ENCODE results near the gene RNF39. TPM values are rescaled to one million over a fixed set of nuclear protein-coding genes. Genes with fewer than 3 reads are reported as not detected.

Gene RNF39
- total RNA-seq, 1 experiment from 2014 or later: 0.23 TPM

DNA sequence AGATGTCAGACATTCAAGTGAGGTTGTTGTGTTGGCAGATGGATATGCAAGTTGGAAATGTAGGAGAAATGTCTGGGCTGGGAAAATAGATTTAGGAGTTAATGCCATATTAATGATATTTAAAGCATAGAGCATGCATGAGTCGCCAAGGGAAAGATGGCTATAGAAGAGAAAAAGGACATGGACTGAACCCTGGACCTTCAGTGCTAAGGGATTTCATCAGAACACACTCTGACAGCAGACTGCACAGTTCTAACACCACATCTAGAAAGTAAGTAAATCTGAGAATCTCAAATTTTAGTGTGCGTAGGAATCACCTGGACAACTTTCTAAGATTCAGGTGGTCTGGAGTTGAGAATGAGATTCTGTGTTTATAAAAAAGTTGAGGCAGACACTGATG is 31.8 kb downstream of the RNF39 start:
- H3K4me1 Mint-ChIP-seq (ENCODE audit: low read depth, unreplicated experiment): no peaks in the 10 kb centered on the region
- Histone ChIP-seq H3K4me1 (no peaks in the 10 kb centered on the region), H3K9me3 (no peaks in the 10 kb centered on the region), H3K4me3 (ENCODE audit: low read depth, low read length) (no peak overlapping the region), H3K36me3 (ENCODE audit: control insufficient read depth, insufficient read depth, low read length) (no peaks in the 10 kb centered on the region), H3K27me3 (replicated peaks; ENCODE audit: control insufficient read depth, insufficient read depth, low read length) (no peaks in the 10 kb centered on the region)
- intact Hi-C loops (cut with micrococcal nuclease; ENCODE audit: unreplicated experiment): no loop called here
- no peak for TF ChIP-seq CTCF (IDR thresholded peaks at IDR 0.05; ENCODE audit: insufficient read depth in 1 of 2, low read depth in 1 of 2, low read length in 1 of 2, severe bottlenecking in 1 of 2, unreplicated experiment in 1 of 2)
- no peaks in the 10 kb centered on the region for H3K27me3 Mint-ChIP-seq (ENCODE audit: insufficient read depth, unreplicated experiment)
- DNase-seq: no peak
- H3K36me3 Mint-ChIP-seq (ENCODE audit: insufficient read depth, unreplicated experiment): no peaks in the 10 kb centered on the region
- ChIA-PET POLR2A (no interaction called here), CTCF (no interaction called here)
- BruUV-seq (replicated peaks): no TSS peak
- no peaks in the 10 kb centered on the region for H3K9me3 Mint-ChIP-seq (ENCODE audit: unreplicated experiment)
- no peak overlapping the region for H3K27ac Mint-ChIP-seq (ENCODE audit: unreplicated experiment)
- H3K4me3 Mint-ChIP-seq (ENCODE audit: unreplicated experiment): no peak overlapping the region

DNA sequence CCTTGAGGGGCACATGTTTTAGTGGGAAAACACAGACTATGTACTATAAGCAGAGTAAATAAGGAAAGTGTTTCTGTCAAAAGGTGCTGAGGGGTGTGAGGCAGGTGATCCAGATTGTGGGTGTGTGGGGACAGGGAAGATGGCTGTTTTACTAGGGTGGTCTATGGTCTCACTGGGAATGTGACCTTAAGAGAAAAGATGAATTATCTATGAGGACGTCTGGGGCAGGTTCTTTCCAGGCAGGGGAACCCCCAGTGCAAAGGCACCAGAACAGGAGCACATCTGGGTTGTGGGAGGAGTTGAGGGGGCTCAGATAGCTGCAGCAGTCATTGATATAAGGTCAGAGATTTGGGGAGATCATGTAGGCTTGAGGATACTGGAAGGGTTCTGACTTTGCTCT is 32.7 kb downstream of the RNF39 start:
- no peaks in the 10 kb centered on the region for H3K9me3 ChIP-seq
- no peak overlapping the region for H3K4me3 Mint-ChIP-seq (ENCODE audit: unreplicated experiment)
- TF ChIP-seq CTCF (IDR thresholded peaks at IDR 0.05; ENCODE audit: insufficient read depth in 1 of 2, low read depth in 1 of 2, low read length in 1 of 2, severe bottlenecking in 1 of 2, unreplicated experiment in 1 of 2): no peak
- no peak overlapping the region for H3K27ac Mint-ChIP-seq (ENCODE audit: unreplicated experiment)
- intact Hi-C loops (cut with micrococcal nuclease; ENCODE audit: unreplicated experiment): no loop called here
- POLR2A ChIA-PET: no interaction called here
- no peaks in the 10 kb centered on the region for H3K36me3 ChIP-seq (ENCODE audit: control insufficient read depth, insufficient read depth, low read length)
- H3K36me3 Mint-ChIP-seq (ENCODE audit: insufficient read depth, unreplicated experiment): no peaks in the 10 kb centered on the region
- no peaks in the 10 kb centered on the region for H3K27me3 Mint-ChIP-seq (ENCODE audit: insufficient read depth, unreplicated experiment)
- no peaks in the 10 kb centered on the region for H3K4me1 ChIP-seq
- BruUV-seq (replicated peaks): no TSS peak
- CTCF ChIA-PET: no interaction called here
- no peaks in the 10 kb centered on the region for H3K4me1 Mint-ChIP-seq (ENCODE audit: low read depth, unreplicated experiment)
- no peak for DNase-seq
- no peak overlapping the region for H3K4me3 ChIP-seq (ENCODE audit: low read depth, low read length)
- no peaks in the 10 kb centered on the region for H3K27me3 ChIP-seq (replicated peaks; ENCODE audit: control insufficient read depth, insufficient read depth, low read length)
- H3K9me3 Mint-ChIP-seq (ENCODE audit: unreplicated experiment): no peaks in the 10 kb centered on the region

DNA sequence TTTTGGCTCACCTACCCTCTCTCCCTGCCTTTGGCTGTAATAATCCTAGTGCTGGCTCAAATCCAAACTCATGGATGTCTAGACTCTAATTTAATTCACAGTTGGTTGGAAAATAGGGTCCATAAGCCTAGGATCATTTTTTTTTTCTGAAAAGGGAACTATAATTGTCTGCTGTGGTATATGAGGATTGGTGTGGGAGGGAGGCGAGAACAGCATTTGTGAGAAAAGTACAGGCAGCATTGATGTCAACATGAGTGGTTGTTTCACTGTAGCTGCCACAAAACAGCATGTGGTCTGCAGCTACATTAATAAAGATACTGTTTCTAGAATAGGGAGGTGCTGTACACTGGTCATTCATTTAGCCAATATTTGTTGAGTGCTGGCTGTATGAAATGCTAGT is 33.1 kb downstream of the RNF39 start:
- no peak overlapping the region for H3K4me3 ChIP-seq (ENCODE audit: low read depth, low read length)
- no peaks in the 10 kb centered on the region for H3K27me3 ChIP-seq (replicated peaks; ENCODE audit: control insufficient read depth, insufficient read depth, low read length)
- H3K4me1 ChIP-seq: no peaks in the 10 kb centered on the region
- no peak for DNase-seq
- CTCF ChIA-PET: no interaction called here
- no peak overlapping the region for H3K27ac Mint-ChIP-seq (ENCODE audit: unreplicated experiment)
- POLR2A ChIA-PET: no interaction called here
- no peaks in the 10 kb centered on the region for H3K36me3 Mint-ChIP-seq (ENCODE audit: insufficient read depth, unreplicated experiment)
- no peak for TF ChIP-seq CTCF (IDR thresholded peaks at IDR 0.05; ENCODE audit: insufficient read depth in 1 of 2, low read depth in 1 of 2, low read length in 1 of 2, severe bottlenecking in 1 of 2, unreplicated experiment in 1 of 2)
- no peaks in the 10 kb centered on the region for H3K9me3 Mint-ChIP-seq (ENCODE audit: unreplicated experiment)
- no peaks in the 10 kb centered on the region for H3K36me3 ChIP-seq (ENCODE audit: control insufficient read depth, insufficient read depth, low read length)
- no peaks in the 10 kb centered on the region for H3K27me3 Mint-ChIP-seq (ENCODE audit: insufficient read depth, unreplicated experiment)
- intact Hi-C loops (cut with micrococcal nuclease; ENCODE audit: unreplicated experiment): no loop called here
- H3K4me3 Mint-ChIP-seq (ENCODE audit: unreplicated experiment): no peak overlapping the region
- H3K4me1 Mint-ChIP-seq (ENCODE audit: low read depth, unreplicated experiment): no peaks in the 10 kb centered on the region
- H3K9me3 ChIP-seq: no peaks in the 10 kb centered on the region
- BruUV-seq (replicated peaks): no TSS peak
